ENCODE data around the gene SESN2. TPM values are rescaled to one million over a fixed set of nuclear protein-coding genes. Genes with fewer than 3 reads are reported as not detected.

SESN2 gene, protein sequence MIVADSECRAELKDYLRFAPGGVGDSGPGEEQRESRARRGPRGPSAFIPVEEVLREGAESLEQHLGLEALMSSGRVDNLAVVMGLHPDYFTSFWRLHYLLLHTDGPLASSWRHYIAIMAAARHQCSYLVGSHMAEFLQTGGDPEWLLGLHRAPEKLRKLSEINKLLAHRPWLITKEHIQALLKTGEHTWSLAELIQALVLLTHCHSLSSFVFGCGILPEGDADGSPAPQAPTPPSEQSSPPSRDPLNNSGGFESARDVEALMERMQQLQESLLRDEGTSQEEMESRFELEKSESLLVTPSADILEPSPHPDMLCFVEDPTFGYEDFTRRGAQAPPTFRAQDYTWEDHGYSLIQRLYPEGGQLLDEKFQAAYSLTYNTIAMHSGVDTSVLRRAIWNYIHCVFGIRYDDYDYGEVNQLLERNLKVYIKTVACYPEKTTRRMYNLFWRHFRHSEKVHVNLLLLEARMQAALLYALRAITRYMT
- 10 to 100 TPM in 4 of 6 experiments, 1 to 10 TPM in 2; 4.5 to 17.9 (median 14.0) TPM for total RNA-seq
- long read RNA-seq, partial matches to known transcripts = 0 of 1 reads
- long read RNA-seq, other reads (novel, unspliced or antisense) = 1 of 1 reads

DNA sequence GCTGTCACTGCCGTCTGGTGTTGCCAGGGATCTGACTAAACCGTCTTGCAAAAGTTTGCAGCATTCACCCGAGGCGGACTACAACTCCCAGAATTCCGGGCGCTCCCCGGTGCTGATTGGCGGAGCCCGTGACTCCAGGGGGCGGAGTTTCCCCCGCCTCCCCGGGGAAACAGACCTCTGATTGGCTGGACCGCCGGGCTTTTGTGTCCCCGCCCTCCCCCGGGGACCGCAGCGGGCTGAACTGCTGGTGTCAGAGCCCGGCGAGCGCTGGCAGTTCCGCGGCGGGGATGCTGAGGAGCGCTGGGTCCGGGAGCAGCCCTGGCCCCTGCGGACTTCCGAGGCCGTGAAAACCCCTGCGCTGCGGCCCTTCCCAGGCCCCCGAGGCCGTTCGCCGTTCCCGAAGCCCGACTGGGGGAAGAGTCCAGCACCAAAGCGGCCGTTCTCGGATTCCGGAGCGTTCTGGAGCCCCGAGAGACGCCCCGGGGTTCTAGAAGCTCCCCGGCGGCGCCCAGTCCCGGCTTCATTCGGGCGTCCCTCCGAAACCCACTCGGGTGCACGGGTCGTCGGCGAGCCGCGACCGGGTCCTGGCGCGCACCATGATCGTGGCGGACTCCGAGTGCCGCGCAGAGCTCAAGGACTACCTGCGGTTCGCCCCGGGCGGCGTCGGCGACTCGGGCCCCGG lies at the start of gene SESN2:
SESN2 (plus strand) TSS at position 267 of the 682 bp plus-strand sequence; CDS start at position 597, 330 bp downstream.
- ATAC-seq (peak; percentile 94 to 96 (median 94)), DNase-seq (peak; percentile 99 to 100 (median 100))
- Histone ChIP-seq H3K36me3 (no peaks in the 10 kb centered on the region), H3K4me1 (peaks cover 0 to 42% (median 11%) of the 10 kb centered on the region in 4 donors), H3K27ac (peak within 1 kb of the TSS; percentile 67 to 88 (median 83)), H3K9me3 (no peaks in the 10 kb centered on the region), H3K4me3 (peak within 1 kb of the TSS; percentile 81 to 99 (median 99)), H3K27me3 (no peaks in the 10 kb centered on the region)
- TF ChIP-seq, protein P1, sequence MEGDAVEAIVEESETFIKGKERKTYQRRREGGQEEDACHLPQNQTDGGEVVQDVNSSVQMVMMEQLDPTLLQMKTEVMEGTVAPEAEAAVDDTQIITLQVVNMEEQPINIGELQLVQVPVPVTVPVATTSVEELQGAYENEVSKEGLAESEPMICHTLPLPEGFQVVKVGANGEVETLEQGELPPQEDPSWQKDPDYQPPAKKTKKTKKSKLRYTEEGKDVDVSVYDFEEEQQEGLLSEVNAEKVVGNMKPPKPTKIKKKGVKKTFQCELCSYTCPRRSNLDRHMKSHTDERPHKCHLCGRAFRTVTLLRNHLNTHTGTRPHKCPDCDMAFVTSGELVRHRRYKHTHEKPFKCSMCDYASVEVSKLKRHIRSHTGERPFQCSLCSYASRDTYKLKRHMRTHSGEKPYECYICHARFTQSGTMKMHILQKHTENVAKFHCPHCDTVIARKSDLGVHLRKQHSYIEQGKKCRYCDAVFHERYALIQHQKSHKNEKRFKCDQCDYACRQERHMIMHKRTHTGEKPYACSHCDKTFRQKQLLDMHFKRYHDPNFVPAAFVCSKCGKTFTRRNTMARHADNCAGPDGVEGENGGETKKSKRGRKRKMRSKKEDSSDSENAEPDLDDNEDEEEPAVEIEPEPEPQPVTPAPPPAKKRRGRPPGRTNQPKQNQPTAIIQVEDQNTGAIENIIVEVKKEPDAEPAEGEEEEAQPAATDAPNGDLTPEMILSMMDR (IDR thresholded peaks at IDR 0.05) = no peak
- TF ChIP-seq POLR2A (IDR thresholded peaks at IDR 0.05) = peak; percentile 100
- intact Hi-C loops (cut with DNase I) = no loop called here
- 5% methylated on average over 7 of the region's 76 CpGs for WGBS (ENCODE audit: insufficient coverage, low coverage, low lambda C conversion rate, missing lambda C conversion rate)

DNA sequence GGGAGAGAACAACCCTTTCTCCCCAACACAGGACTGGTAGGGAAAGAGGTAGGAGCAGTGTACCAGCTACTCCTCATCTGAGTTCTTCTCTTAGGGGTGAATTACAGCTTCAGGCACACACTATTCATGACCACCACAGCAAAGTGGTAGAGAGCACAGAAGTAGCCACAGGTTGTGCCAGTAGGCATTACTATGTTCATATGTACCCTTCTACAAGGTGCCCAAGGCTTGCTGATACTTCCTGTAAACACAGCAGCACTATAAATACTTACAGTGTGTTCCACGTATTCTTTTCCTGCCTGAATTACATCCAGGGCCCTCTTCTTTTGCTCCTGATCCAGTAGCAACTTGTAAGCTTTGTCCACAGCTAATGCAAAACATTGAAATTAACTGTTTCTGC lies 49.6 kb upstream of the SESN2 start:
- 50% methylated on average over 1 of the region's 1 CpG for WGBS (ENCODE audit: insufficient coverage, low coverage, low lambda C conversion rate, missing lambda C conversion rate)
- no peak for TF ChIP-seq POLR2A (IDR thresholded peaks at IDR 0.05)
- TF ChIP-seq, protein P1 (IDR thresholded peaks at IDR 0.05) = no peak
- Histone ChIP-seq H3K9me3 (no peaks in the 10 kb centered on the region), H3K36me3 (peaks cover 0 to 47% (median 9%) of the 10 kb centered on the region in 4 donors), H3K4me3 (no peak overlapping the region), H3K27ac (no peak overlapping the region), H3K4me1 (peaks cover 0 to 14% (median 6%) of the 10 kb centered on the region in 4 donors), H3K27me3 (no peaks in the 10 kb centered on the region)
- DNase-seq = no peak
- ATAC-seq = no peak
- intact Hi-C loops (cut with DNase I) = loop anchor here in 1 of 2 donors (10.0 kb wide), 1 partner anchor 115 kb away; no protein-coding TSS in a partner anchor

DNA sequence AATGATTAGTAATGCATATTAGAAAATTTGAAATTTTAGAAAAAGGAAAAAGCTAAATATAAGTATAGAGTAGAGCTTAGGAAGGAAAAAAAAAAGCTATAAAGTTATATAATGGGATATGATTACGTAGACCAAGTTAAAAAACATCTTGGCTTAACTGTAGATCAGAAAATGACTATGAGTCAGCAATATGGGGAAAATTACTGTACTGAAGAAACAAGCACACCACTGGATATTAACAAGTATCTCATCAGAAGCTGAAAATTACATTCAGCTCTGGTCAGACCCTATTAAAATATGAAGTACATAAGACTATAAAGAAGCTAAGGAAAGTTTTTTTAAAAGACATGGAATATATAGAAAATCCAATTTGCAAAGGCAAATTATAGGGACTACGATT lies 46.0 kb upstream of the SESN2 start:
- intact Hi-C loops (cut with DNase I) = no loop called here
- H3K36me3 ChIP-seq = peaks cover 0 to 45% (median 6%) of the 10 kb centered on the region in 4 donors

DNA sequence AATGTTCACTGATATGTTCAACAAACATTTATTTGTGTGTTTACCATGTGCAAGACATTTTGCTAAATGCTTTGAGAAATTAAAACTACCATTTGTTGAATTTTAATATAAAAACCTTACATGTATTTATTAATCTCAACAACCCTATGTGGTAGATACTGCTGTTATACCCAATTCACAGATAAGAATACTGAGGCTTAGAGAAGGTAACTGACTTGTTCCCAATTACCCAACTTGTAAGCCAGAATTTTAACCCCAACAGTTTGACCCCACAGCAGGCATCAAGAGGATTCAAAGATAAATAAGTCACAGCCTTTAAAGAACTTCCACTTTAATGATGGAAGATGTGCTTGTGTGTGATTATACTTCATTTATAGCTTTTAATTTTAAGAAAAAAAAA lies 30.2 kb upstream of the SESN2 start:
- H3K4me1 ChIP-seq = peaks cover 0 to 14% (median 2%) of the 10 kb centered on the region in 4 donors
- TF ChIP-seq, protein P1 (IDR thresholded peaks at IDR 0.05) = no peak
- no peak for TF ChIP-seq POLR2A (IDR thresholded peaks at IDR 0.05)
- DNase-seq (no peak), ATAC-seq (no peak)
- H3K27me3 ChIP-seq = no peaks in the 10 kb centered on the region
- intact Hi-C loops (cut with DNase I) = no loop called here
- no peak overlapping the region for H3K4me3 ChIP-seq
- no peak overlapping the region for H3K27ac ChIP-seq
- H3K36me3 ChIP-seq = peaks cover 9 to 47% (median 28%) of the 10 kb centered on the region in 4 donors
- no peaks in the 10 kb centered on the region for H3K9me3 ChIP-seq

More for the DNA sequence above, 46.0 kb upstream of the SESN2 start:
- no peaks in the 10 kb centered on the region for H3K4me1 ChIP-seq
- H3K9me3 ChIP-seq = no peaks in the 10 kb centered on the region
- TF ChIP-seq POLR2A (IDR thresholded peaks at IDR 0.05) = no peak
- TF ChIP-seq, protein P1 (IDR thresholded peaks at IDR 0.05) = no peak
- WGBS (ENCODE audit: insufficient coverage, low coverage, low lambda C conversion rate, missing lambda C conversion rate) = 86% methylated on average over 2 of the region's 2 CpGs
- no peak overlapping the region for H3K27ac ChIP-seq
- ATAC-seq (no peak), DNase-seq (no peak)
- no peak overlapping the region for H3K4me3 ChIP-seq
- H3K27me3 ChIP-seq = no peaks in the 10 kb centered on the region

Measured in right lobe of liver (tissue), 6 donors.